Kidney epithelial cell (primary cell): ENCODE data around the gene PPARG. TPM values are rescaled to one million over a fixed set of nuclear protein-coding genes. Genes with fewer than 3 reads are reported as not detected.

Source experiments
- DNase-seq: peaks from one replicate; pipeline ENCODE4 v3.0.0-alpha.2; 2010; ENCODE audit warnings: low read depth
- H3K27me3 ChIP-seq: 2 replicates; pipeline ENCODE4 v1.6.0; 2011; ENCODE audit warnings: low read length; ENCODE audit not compliant: control insufficient read depth, insufficient read depth
- H3K36me3 ChIP-seq: 2 replicates; pipeline ENCODE4 v1.5.1; 2011; ENCODE audit warnings: low read length; ENCODE audit not compliant: control insufficient read depth, insufficient read depth
- H3K4me3 ChIP-seq: 2 replicates; pipeline ENCODE4 v1.5.1; 2011; ENCODE audit warnings: low read depth, mild to moderate bottlenecking, control low read depth, low read length
- total RNA-seq: library from RNA; depleted of rRNA; stranded (reverse); fragments of >200 nt; gene quantifications from 2 replicates; pipeline ENCODE4 v1.2.3, GENCODE V29; 2015
- TF ChIP-seq, protein P1 (sequence below): IDR thresholded peaks from 2 replicates; pipeline ENCODE4 v1.5.1; 2011; ENCODE audit warnings: mild to moderate bottlenecking, moderate library complexity, low read length, control low read depth, inconsistent platforms; ENCODE audit not compliant: insufficient read depth, poor library complexity, severe bottlenecking

PPARG gene
- total RNA-seq, 1 donor from 2014 or later, result 14.7 TPM

DNA sequence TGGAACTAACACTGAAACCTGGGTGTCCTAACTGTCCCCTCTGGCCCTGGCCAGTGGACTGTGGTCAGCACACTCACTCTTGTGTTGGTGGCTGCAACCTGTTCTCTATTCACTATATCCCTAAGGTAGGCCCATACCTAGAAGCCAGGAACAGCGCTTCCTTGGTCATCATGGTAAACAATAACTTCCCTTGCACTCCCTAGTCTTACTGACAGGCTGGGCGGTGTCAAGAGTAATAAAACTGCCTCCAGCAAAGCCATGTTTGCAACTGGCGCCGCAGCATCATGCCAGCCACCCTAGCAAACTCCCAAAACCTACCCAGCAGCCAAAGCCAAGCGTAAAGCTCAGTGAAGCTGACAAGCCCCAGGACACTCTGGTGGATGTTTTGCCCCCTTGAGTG, 132.3 kb downstream of the PPARG start:
- TF ChIP-seq, protein P1, sequence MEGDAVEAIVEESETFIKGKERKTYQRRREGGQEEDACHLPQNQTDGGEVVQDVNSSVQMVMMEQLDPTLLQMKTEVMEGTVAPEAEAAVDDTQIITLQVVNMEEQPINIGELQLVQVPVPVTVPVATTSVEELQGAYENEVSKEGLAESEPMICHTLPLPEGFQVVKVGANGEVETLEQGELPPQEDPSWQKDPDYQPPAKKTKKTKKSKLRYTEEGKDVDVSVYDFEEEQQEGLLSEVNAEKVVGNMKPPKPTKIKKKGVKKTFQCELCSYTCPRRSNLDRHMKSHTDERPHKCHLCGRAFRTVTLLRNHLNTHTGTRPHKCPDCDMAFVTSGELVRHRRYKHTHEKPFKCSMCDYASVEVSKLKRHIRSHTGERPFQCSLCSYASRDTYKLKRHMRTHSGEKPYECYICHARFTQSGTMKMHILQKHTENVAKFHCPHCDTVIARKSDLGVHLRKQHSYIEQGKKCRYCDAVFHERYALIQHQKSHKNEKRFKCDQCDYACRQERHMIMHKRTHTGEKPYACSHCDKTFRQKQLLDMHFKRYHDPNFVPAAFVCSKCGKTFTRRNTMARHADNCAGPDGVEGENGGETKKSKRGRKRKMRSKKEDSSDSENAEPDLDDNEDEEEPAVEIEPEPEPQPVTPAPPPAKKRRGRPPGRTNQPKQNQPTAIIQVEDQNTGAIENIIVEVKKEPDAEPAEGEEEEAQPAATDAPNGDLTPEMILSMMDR, result no peak
- Histone ChIP-seq H3K4me3 (no peak overlapping the region), H3K27me3 (no peaks in the 10 kb centered on the region), H3K36me3 (no peaks in the 10 kb centered on the region)
- no peak for DNase-seq

DNA sequence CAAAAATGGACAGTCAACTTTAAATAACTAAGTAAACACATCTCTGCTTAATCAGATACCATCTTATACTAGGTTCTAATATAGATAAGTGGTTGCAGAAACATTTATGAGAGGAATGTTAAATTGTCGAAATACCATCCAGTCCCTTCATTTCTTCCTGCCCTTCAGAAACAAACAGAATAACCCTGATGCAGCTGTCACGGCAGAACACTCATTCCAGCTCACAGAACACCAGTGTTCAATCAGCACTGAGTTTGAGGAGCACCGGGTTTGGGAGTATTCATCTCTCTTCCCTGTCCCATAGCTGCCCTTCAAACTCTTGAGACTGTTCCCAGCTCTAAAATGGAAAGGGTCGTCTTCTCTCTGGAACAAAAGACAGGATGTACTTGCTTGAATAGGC, 134.3 kb downstream of the PPARG start:
- H3K27me3 ChIP-seq, result no peaks in the 10 kb centered on the region
- DNase-seq, result no peak
- TF ChIP-seq, protein P1, result no peak
- no peaks in the 10 kb centered on the region for H3K36me3 ChIP-seq
- no peak overlapping the region for H3K4me3 ChIP-seq

DNA sequence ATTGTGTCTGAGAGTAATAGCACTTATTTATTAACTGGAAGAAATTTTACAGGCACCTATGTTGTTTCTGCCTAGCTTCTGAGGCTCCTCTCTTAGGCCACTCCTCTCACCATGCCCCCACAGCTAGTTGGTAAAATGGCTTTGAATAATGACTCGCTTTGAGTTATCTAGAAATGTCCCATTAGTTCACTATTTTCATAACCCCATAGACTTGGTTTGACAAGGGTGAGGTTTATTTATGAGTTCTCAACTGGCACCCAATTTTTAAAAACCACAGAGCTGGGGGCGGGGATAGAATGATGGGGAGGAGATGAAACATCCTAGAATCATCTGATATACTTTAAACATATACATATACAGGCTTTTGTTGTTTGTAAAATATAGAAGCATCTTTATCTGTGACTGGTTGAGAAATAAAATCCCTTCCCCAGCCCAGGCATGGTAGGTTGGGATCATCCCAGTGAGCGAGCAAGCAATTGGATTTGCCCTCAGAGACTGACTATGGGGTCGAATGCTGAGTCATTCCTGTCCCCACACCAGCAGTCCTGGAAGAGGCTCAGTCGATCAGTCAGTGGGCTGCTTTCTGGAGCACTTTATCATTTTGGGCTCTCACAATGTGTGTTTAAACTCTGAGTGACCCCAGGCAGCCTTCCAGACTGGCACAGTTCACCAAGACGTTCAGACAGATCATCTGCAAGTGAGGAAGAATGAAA, 135.2 kb downstream of the PPARG start:
- Histone ChIP-seq H3K27me3 (no peaks in the 10 kb centered on the region), H3K36me3 (no peaks in the 10 kb centered on the region), H3K4me3 (no peak overlapping the region)
- TF ChIP-seq, protein P1, result no peak
- no peak for DNase-seq

DNA sequence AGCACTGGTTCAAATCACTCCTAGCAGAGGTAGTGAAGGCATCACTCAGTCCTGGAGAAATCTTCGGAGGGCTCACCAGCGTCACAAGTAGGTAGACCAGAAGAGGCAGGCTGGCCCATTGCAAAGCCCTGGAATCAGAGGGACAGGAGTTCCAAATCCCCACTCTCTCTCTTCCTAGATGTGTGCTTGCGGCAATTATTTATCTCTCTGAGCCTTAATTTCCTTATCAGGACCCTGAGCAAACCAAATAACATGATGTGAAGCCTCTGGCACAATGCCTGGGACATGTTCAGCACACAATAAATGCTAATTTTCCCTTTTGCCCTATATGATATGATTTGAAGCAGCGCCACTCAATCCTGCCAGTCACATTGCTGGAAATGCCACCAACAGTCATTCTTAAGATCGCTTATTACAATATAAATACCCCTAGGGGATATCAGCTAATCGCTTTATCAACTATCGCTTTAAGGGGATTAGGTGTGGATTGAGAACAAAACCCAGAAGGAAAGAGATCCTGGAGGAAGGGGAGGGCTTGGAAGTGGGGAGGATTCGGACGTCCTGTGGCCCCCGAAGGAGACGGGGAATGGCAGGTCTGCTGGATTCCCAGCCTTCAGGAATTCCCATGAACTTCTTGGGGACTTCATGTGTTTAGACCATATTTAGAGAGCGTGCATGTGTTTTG, 135.9 kb downstream of the PPARG start:
- DNase-seq, result no peak
- TF ChIP-seq, protein P1, result no peak
- peaks cover 1% of the 10 kb centered on the region for H3K36me3 ChIP-seq
- H3K4me3 ChIP-seq, result no peak overlapping the region
- H3K27me3 ChIP-seq, result no peaks in the 10 kb centered on the region

DNA sequence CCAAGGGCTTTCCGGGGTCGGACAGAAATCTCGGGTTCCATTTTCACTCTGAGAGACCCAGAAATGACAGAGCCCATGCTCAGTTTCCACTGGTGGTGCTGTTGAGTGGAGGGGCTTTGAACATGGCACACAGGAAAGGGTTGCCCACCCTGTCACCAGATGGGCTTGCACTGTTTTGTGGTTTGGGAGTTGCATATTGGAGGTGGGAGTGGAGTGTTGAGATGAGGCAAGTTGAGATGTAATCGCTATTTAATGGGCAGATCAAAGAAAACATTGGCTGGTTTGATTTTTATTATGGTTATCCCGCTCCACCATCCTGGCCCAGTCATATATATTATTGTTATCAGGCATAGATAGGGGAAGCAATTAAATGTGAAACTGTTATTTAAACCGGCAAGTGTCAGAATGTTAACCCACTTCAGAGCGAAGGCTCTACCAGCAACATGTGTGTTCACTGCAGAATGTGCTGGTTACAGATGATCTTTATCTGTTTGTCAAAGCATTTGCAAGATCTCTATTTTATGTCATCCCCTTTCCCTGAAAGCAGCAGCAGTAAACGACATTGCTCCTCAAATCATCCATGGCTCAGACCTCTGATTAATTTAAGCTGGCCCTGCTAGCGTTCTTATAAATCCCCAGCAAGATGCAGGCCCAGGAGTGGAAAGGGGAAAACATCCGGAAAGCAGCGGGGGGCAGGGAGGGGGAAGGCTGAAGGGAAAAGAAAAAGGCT, 137.1 kb downstream of the PPARG start:
- no peak for DNase-seq
- TF ChIP-seq, protein P1, result no peak
- Histone ChIP-seq H3K27me3 (no peaks in the 10 kb centered on the region), H3K36me3 (peaks cover 1% of the 10 kb centered on the region), H3K4me3 (no peak overlapping the region)
